Pancreas (tissue), 10 donors: ENCODE measurements around the gene GFRA4. TPM values are rescaled to one million over a fixed set of nuclear protein-coding genes. Genes with fewer than 3 reads are reported as not detected.

Source experiments
- ATAC-seq, 4 donors: fragments of 200-7000 bp; cut with Tn5 transposase; one replicate each; pipeline versions ENCODE4 v1.8.0 to v1.9.1; 2020; ENCODE audit warnings: mild to moderate bottlenecking in 4 of 4, moderate library complexity in 4 of 4
- DNase-seq, 6 donors: peaks; one replicate each; pipeline ENCODE4 v3.0.0-alpha.2; 2020
- FAIRE-seq: peaks from 2 replicates; lab custom pipeline; 2012; peaks lifted over from hg19 to GRCh38; lab: Jason Lieb, UNC
- H3K27ac ChIP-seq, 4 donors: fragments of 200-600 bp; sonication (generic); 1 replicate in 3 of 4; 2 replicates in 1 of 4; pipeline versions ENCODE4 v1.5.0 to v1.8.0; 2020
- H3K27me3 ChIP-seq, 4 donors: fragments of 200-600 bp; one replicate each; pipeline ENCODE4 v1.8.0; 2021
- H3K36me3 ChIP-seq, 3 donors: fragments of 200-600 bp; sonication (generic) in 1 of 3; one replicate each; pipeline versions ENCODE4 v1.5.0 to v1.8.0; 2020 to 2021
- H3K4me1 ChIP-seq, 3 donors: fragments of 200-600 bp; one replicate each; pipeline ENCODE4 v1.8.0; 2021
- H3K4me3 ChIP-seq, 4 donors: fragments of 200-600 bp; sonication (generic) in 2 of 4; one replicate each; pipeline versions ENCODE4 v1.5.0 to v1.8.0; 2020 to 2021
- H3K9me3 ChIP-seq, 4 donors: fragments of 200-600 bp; one replicate each; pipeline ENCODE4 v1.8.0; 2021
- WGBS, 2 donors: extraction: QIAGEN DNeasy Blood & Tissue Kit; methylation state at CpG; one replicate each; pipeline ENCODE4 v1.1.7; 2013; 5-methylcytosine and 5-hydroxymethylcytosine counted together
- intact Hi-C, 3 donors: fragments of 100-400 bp; cut with DNase I; formaldehyde crosslinking; loops; one replicate each; pipeline versions ENCODE4 v1.11.1 to v1.14.2; 2022
- polyA plus RNA-seq, 2 donors: library from polyadenylated mRNA; stranded (reverse); fragments of 200-250 nt; gene quantifications; one replicate each; pipeline ENCODE4 v1.2.3, GENCODE V29; 2013
- total RNA-seq, 6 donors: library from RNA; stranded (reverse); fragmentation: NEBNext Ultra II Directional in 4 of 6; extraction: Animal tissue kit (Norgen Biotek cat#: 25700) in 4 of 6; gene quantifications; one replicate each; pipeline versions ENCODE4 v1.2.1 to v1.2.4, GENCODE V29; 2021 to 2023
- TF ChIP-seq, protein P1 (sequence below), 4 donors: fragments of 200-600 bp; sonication (generic) in 3 of 4; IDR thresholded peaks; one replicate each; pipeline versions ENCODE4 v1.5.0 to v1.8.0; 2021; ENCODE audit warnings: antibody characterized with exemption in 4 of 4
- donor health status: healthy with polysubstance abuse.
- donor health status: DM: no; HTN: no; CAD: no; lungs with moderate emphysema.
- donor health status: DM: no; HTN: no; CAD: no.
- donor health status: control.
- donor health status: control.
- donor health status: Bipolar disorder and iron deficiency.
- donor health status: DM: yes; HTN: yes; CAD: no.
- donor health status: DM: no; HTN: no; CAD: no.
- donor health status: DM: no; HTN: no; CAD: no.
- donor health status: DM: yes; HTN: yes; CAD: no.

GFRA4 gene
- total and polyA plus RNA-seq, 8 donors, result not detected

DNA sequence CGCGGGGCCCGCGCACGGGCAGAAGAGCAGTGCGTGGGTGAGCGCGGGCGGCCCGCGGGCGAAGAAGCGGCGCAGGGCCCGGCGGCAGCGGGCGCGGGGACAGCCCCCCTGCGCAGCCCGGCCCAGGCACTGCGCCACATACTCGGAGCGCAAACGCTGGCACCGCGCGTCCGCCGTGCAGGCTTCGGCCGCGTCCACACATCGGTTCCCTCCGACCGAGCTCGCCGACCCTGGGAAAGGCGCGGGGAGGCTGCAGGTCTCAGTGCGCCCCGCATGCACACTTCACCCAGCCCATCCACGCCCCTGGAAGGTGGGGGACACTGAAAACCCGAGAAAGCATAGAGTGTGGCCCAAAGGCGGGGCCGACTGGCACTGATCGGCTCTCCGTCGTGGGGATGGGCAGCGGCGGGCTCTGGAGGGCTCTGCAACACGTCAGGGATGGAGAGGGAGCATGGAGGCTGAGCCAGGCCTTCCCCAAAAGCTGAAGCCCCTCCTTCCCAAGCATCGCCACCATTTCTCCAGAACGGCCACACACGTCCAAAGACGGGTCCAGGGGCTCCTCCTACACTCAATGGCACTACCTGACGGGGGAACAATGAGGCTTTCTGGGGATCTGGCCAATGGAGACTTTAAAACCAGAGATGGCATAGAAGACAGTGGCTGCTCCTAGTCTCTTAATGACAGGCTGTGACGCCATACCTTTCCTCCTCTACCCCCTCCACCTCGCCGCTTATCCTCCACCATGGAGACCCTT is 2.0 kb downstream of the GFRA4 start:
- Histone ChIP-seq H3K27ac (no peak overlapping the region), H3K4me1 (no peaks in the 10 kb centered on the region), H3K4me3 (no peak overlapping the region), H3K36me3 (no peaks in the 10 kb centered on the region), H3K27me3 (no peaks in the 10 kb centered on the region), H3K9me3 (no peaks in the 10 kb centered on the region)
- DNase-seq (peak in 1 of 6 donors; percentile 55), FAIRE-seq (no peak), ATAC-seq (no peak)
- 10 to 12% methylated on average over 60 of the region's 60 CpGs for WGBS, 2 donors
- intact Hi-C loops, result no loop called here
- TF ChIP-seq, protein P1, sequence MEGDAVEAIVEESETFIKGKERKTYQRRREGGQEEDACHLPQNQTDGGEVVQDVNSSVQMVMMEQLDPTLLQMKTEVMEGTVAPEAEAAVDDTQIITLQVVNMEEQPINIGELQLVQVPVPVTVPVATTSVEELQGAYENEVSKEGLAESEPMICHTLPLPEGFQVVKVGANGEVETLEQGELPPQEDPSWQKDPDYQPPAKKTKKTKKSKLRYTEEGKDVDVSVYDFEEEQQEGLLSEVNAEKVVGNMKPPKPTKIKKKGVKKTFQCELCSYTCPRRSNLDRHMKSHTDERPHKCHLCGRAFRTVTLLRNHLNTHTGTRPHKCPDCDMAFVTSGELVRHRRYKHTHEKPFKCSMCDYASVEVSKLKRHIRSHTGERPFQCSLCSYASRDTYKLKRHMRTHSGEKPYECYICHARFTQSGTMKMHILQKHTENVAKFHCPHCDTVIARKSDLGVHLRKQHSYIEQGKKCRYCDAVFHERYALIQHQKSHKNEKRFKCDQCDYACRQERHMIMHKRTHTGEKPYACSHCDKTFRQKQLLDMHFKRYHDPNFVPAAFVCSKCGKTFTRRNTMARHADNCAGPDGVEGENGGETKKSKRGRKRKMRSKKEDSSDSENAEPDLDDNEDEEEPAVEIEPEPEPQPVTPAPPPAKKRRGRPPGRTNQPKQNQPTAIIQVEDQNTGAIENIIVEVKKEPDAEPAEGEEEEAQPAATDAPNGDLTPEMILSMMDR (IDR thresholded peaks at IDR 0.05), result no peak

DNA sequence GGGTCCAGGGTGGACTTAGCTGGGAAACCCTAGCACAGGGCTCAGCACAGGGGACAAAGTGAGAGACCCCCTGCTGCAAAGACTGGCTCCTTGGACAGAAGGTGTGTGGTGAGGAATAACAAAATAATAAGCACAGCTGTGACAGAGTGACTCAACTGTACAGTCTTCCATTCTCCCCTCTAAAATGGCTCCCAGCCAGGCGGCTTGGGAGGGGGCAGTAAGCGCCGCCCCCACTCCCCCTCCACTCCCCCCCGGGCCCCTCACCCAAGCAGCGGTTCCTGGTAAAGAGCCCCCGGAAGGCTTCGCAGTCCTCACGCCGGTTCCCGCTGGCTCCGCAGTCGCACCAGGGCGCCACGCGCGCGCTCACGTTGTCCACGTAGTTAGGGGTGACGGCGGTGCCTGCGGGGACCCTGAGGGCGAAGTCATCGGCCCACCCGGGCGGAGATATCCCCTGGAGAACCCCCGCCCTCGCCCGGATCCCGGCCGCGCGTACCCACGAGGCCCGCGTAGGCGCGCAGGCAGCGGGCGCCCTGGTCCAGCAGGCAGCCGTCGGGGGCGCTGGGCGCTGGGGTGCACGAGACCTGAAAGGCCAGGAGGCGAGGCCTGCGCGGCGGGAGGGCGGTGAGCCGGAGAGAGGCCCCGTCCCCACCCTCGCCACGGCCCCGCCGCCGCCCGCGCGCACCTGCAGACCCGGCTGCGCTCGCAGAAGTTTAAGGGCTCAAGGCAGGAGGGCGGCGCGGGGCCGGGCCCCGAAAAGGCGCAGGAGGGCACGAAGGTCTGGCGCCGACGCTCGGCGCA is 2.7 kb downstream of the GFRA4 start:
- H3K27ac ChIP-seq, result no peak overlapping the region
- peak in 2 of 6 donors; percentile 8 to 58 for DNase-seq
- no peak for ATAC-seq
- no peak overlapping the region for H3K4me3 ChIP-seq
- intact Hi-C loops, result no loop called here
- H3K4me1 ChIP-seq, result no peaks in the 10 kb centered on the region
- H3K36me3 ChIP-seq, result no peaks in the 10 kb centered on the region
- H3K9me3 ChIP-seq, result no peaks in the 10 kb centered on the region
- 3 to 6% methylated on average over 53 to 75 of the region's 75 CpGs for WGBS, 2 donors
- TF ChIP-seq, protein P1 (IDR thresholded peaks at IDR 0.05), result no peak
- FAIRE-seq, result no peak
- no peaks in the 10 kb centered on the region for H3K27me3 ChIP-seq

DNA sequence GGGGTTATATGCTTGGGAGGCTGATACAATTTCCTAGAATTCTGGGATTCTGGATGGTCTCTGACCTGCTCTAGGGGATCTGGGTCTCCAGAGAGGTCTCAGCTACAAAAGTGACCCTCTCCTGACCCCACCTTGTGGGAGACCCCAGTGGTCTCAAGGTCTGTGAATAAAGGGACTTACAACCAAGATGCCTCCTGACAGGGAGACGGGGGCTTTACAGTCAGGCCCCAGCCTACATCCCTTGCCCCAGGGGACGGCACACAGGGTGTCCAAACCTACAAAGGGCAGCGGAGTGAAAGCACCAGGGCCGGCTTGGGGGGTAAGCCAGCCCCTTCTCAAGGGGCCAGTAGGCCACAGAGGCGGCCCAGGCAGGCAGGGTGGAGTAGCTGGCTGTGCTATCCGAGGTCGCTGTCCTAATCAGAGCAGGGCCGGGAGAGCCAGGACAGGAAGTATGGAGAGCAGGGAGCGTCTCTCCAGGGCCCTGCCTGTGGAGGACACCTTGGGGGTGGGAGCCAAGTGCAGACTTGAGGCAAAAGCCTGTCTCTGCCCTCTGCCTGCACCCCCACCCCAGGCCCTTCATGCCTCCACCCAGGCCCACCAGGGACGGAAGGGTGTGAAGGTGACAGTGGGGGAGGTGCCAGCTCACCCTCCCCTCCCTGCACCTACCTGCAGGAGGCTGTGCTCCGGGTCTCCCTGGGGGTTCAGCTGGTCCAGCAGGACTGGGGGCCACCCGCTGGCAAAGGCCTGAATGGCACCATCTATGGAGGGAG is 3.5 kb downstream of the GFRA4 start:
- H3K4me1 ChIP-seq, result no peaks in the 10 kb centered on the region
- ATAC-seq, result no peak
- no peaks in the 10 kb centered on the region for H3K27me3 ChIP-seq
- WGBS, 2 donors, result 62 to 80% methylated on average over 11 to 12 of the region's 12 CpGs
- no peak overlapping the region for H3K4me3 ChIP-seq
- intact Hi-C loops, result no loop called here
- H3K27ac ChIP-seq, result no peak overlapping the region
- H3K9me3 ChIP-seq, result no peaks in the 10 kb centered on the region
- H3K36me3 ChIP-seq, result no peaks in the 10 kb centered on the region
- DNase-seq, result peak in 1 of 6 donors; percentile 45
- TF ChIP-seq, protein P1 (IDR thresholded peaks at IDR 0.05), result no peak
- no peak for FAIRE-seq

DNA sequence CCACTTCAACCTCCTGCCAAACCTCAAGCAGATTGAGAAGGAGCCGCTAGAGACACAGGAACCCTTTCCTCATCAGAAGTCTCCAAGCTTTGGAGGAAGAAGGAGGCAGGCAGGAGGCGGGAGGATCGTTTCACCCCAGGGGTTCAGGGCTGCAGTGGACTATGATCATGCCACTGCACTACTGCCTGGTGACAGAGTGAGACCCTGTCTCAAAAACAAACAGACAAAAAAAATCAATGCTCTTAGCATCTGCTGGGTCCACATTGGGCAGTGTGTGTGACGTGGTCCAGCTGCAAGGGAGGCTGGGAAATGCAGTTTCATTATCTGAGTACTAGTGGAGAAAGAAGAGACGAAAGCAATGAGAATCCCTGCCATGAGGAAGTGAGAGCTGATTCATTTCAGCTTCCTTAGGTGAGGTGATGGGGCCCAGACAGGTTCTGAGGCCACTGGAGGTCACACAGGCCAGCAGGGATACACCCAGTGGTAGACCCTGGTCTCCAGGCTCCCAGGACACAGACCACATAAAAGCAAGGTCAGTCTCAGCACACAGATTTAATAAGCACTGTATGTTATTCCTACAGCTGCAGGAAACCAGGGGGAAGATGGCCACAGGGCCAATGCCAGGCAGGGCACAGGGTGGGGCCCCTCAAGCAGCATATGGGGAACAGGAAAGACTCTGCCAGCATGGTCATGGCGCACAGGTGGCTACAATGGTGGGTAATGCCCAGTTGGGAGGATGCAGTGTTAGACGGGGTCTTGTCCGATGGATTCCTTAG is 4.3 kb downstream of the GFRA4 start:
- WGBS, 2 donors, result 64 to 66% methylated on average over 8 of the region's 8 CpGs

More for the DNA sequence above, 4.3 kb downstream of the GFRA4 start:
- Histone ChIP-seq H3K9me3 (no peaks in the 10 kb centered on the region), H3K36me3 (no peaks in the 10 kb centered on the region), H3K27ac (no peak overlapping the region), H3K27me3 (no peaks in the 10 kb centered on the region), H3K4me3 (no peak overlapping the region), H3K4me1 (no peaks in the 10 kb centered on the region)
- DNase-seq, result no peak
- ATAC-seq, result no peak
- TF ChIP-seq, protein P1 (IDR thresholded peaks at IDR 0.05), result no peak
- FAIRE-seq, result no peak
- intact Hi-C loops, result no loop called here
